Activated T-helper 1 cell treated with Interleukin-2 at 50 U/mL for 16 hours (primary cell): Measurements from ENCODE around the gene LIMCH1.

Experiments used
- DNase-seq: peaks from one replicate; pipeline ENCODE4 v3.0.0-alpha.2; 2020; ENCODE audit warnings: low read depth

LIMCH1 gene

DNA sequence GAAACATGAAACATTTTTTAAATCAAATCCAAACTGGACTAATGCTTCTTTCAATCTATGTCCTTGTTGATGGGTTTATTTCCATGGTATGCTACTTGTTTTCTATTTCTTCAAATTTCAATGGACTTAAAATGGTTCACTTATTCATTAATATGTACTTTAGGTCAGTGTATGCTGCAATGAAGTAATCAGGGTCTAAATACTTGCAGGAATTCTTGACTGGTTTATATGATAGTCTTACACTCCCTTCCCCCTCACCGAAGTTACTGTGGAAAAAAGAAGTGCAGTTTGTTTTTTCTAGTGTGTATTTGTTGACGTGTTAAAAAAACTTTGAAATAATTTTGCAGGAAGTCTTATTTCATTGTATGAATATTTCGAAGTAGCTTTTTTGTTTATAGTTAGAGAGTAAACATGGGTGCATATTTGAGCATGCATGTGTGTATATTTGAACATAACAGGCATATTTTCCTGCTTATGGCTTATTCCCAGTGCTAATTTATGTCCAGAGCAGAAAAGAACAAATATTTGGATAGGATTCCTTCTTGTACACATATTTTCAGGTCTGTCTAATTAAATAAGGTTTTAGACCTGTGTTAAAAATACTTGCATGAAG, 65.0 kb downstream of the LIMCH1 start:
- no peak for DNase-seq

DNA sequence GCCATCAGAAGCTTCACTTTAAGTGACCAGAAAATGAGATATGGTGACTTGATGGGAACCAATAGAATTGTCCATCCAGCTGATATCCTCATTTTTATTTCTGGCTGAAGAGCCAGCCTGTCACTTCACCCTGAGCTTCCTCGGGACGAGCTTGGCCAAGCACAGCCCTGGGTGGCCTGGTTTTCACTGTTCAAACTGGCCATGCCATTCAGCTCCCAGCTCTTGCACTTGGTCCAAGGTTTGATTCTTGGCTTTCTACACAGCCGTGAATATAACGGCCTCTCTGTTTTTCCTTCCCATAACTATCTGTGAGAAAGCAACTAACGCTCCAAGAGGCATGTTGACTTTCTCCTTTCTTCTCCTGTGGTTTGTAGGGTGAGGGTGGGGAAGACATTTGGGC, 71.9 kb downstream of the LIMCH1 start:
- DNase-seq, result no peak

DNA sequence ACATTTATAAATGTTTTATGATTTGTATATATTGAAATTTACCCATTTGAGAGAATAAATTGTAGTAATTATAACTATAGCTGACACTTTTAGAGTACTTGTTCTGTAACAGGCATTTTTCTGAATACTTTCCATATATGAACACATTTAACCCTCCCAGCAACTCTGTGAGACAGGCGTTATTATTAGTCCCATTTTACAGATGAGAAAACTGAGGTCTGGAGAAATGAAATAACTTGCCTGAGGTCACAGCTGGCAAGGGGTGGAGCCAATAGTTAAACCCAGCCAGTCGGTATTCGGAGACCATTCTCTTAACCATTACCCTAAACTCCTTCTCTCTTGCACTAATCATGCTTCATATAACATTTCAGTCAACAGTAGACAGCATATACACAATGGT, 72.5 kb downstream of the LIMCH1 start:
- DNase-seq, result no peak

DNA sequence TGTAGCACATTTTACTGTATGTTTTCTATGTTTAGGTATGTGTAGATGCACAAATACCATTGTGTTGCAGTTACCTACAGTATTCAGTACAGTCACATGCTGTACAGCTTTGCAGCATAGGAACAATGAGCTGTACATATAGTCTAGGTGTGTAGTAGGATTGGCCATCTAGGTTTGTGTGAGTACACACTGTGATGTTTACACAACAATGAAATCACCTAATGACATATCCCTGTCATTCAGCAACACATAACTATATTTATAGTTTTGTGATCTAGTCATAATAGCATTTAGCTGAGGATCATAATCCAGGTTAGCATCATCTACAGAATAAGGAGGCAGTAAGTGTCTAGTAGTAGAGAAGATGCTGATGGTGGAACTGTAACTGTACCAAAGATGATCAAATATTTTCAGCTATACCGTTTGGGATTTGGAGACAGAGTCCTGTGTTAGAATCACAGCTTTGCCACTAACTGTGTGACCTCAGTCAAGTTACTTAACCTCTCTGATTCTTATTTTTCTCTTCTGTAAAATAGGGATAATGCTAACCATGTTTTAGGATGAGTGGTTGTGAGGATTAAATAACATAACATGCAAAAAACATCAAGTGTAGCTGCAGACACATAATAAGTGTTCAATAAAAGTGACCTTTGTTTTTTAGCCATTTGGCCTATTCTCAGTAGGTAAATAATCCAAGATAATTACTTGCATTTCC, 73.3 kb downstream of the LIMCH1 start:
- no peak for DNase-seq

DNA sequence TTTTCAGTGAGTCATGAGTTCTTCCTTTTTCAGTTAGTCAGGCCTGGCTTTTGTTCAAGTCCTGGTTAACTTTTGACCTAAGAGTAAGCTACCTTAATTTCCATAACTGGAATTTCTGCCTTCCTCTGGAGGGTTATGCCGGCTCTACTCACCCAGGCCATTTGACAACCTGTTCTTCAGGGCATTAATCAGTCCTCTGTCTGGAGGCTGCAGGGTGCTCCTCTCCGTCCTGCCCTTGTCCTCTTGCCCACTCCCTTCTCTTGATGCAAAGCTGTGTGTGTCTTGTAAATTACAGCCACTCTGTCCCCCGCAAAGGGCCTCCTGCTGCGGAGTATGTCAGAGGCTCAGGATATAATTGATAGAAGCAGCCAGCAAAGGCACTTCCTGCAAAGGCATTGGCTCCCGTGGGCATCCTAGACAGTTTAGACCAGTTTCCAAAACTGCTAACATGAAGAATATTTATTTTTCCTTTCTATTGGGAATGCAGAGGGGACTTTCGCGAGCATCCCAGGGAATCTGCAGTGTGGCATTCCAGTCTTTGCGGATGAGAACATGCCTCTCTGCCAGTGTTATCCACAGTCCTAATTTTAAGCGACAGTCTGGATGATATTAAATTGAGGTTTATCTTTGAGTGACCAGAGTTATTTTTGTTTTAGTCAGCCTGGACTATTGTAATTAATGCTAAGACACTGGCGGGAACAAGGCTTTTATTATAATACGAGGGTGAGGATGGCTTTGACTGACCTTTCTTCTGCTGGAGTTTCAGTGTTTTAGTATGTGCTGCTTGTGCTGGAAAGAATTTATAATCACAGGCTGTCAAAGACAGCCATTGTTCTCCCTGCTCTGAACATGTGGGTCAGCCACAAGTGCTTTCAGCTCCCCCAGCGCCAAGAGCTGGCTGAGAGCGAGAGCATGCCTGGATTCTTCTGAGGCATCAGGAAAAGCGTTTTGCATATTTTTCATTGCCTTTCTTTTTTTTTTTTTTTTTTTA, 74.2 kb downstream of the LIMCH1 start:
- no peak for DNase-seq

DNA sequence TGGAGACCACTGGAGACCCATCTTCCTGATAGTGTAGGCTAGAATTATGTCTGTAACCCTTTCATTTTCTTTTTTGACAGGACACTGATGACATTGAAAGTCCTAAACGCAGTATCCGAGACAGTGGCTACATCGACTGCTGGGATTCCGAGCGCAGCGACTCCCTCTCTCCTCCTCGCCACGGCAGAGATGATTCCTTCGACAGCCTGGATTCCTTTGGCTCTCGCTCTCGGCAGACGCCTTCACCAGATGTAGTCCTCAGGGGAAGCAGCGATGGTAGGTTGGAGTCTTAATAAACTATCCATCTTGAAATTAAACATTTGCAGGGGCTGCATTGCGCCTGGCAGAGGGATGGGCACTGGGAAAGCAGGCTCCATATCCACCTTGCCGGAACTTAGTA, 75.4 kb downstream of the LIMCH1 start:
- no peak for DNase-seq

DNA sequence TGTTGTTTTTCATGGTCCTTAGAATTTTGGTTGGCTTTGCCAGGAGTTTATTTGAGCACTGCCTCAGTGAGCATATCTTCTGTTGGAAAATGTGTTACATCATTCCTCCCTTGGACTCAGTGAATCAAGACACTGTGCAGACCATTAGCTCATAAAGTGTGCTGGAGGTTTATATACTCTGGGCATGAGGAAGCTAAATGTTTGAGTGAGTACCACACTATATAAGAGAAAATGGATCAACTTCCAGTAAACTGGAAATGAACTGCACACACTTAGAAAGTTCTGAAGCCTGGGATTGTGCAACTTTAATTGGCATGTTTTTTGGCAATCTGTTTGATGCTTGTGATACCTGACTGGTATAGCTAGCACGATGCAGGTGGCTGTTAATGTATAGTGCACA, 75.9 kb downstream of the LIMCH1 start:
- no peak for DNase-seq

DNA sequence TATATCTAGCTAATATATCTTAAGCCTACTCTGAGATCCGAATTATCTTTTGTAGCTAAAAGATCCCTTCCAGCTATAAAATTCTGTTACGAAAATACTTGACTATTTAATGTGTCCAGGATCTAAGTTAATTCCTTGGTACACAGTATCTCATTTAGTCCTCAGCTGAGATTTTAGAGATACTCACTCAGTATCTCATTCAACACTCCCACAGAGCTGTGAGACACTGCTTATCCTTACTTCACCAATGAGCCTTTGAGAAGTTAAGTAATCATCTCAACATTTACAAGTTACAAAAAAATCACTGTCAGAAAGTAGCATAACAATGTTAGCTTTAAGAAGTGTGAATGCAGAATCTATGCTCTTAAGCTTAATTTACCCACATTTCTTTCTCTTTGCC, 76.6 kb downstream of the LIMCH1 start:
- DNase-seq, result no peak

DNA sequence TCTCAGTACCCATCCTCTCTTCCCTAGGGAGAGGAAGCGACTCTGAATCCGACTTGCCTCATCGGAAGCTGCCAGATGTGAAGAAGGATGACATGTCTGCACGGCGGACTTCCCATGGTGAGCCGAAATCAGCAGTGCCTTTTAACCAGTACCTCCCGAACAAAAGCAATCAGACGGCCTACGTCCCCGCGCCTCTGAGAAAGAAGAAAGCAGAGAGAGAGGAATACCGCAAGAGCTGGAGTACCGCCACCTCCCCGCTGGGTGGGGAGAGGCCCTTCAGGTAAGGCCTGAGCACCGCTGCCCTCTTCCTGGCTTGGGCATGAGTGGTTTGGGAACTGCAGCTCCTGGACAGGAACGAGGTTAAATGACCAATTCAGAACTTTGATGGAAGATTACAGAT, 81.2 kb downstream of the LIMCH1 start:
- no peak for DNase-seq

DNA sequence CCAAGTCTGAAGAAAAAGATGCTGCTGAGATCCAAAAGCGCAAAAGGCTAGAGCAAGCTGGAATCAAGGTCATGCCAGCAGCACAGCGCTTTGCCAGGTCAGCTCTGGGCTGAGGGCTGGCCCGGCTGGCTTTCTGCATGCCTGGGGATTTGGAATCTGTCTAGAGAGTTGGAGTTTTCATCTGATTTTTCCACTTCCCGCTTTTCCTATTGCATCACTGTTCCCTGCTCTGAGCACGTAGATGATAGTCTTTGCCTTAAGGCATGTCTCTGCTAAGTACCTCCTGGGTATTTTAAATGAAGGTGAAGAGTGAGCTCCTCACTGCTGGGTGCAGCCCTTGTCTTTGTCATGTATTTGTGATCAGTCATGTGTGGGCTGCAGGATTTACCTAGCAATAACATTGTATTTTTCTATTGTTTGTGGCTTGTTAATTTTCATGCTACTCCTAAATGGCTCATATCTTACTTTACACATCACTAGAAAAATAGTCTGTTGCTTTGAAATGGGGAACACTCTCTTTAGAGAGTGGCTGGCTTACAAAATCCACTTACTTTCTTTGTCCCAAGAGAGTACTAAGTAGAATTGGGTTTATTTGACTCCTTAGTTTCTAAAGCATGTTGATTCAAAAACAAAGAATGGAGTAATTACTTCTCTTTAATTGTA, 82.8 kb downstream of the LIMCH1 start:
- no peak for DNase-seq

DNA sequence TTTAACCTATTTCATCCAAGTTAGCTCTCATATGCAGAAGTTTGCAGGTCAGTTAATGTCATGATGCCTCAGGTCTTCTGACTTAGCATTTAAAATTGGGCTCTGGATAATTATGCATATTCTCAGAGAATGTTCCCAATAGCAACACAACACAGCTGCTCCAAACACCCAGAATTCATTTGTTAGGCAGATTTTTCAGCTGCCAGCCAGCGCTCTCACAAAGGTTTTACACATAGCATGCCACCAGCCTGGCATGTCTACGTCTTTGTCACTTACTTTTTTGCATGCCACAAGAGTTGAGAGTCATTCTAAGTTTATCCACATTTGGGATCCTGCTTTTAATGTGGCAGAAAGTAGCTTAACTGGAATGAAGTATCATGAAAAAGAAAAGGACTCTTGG, 84.8 kb downstream of the LIMCH1 start:
- no peak for DNase-seq

DNA sequence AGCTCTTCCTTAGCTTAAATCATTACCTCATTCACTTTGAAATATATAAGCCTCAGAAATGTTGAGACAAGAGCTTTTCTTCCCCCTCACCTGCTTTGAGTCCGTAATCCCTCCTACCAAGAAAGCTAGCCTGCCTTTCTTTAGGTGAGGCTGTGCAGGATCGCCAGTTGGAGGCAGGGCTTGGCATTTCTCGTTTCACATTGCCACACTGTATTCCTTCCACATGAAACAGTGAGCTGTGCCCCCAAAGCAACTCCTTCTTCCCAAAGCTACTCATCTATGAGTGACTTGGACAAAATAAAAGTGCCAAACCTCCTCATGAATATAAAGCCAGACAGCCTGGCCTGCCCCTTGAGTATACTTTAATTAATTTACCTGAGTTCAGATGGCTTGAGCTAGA, 86.8 kb downstream of the LIMCH1 start:
- no peak for DNase-seq

DNA sequence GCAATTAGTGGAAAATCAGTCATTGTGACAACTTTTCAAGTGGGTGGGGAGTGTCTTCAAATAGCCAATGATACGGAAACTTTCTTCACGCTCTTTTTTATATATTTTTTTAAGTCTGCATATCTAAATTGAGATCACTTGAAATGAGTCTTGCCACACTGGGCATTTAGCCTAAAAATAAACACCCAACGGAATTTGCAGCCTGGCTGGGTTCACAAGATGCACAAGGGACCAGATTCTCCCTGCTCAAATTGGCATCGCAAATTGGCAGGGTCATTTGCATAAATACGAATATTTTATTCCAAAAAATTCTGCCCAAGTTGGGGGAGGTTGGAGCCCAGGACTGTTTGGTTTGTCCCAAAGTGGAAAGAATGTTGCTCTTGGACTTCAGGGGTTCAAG, 87.6 kb downstream of the LIMCH1 start:
- no peak for DNase-seq

DNA sequence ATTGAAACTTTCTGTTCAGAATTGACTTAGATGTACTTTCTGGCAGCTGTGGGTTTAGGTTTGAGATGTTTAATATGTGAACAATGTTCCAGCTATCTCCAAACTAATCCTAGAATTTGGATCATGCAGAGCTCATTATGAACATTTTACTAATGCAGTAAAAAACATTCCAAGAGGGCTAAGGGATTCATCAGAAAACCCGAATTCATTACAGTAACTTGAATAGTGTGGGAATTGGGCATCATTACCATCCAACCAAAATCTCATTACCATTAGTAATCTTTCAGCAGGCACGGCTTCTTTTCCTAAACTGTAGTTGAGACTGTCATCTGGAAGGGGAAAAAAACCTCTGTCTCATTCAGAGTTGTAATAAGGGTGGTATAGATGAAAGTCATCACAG, 91.0 kb downstream of the LIMCH1 start:
- DNase-seq, result no peak

DNA sequence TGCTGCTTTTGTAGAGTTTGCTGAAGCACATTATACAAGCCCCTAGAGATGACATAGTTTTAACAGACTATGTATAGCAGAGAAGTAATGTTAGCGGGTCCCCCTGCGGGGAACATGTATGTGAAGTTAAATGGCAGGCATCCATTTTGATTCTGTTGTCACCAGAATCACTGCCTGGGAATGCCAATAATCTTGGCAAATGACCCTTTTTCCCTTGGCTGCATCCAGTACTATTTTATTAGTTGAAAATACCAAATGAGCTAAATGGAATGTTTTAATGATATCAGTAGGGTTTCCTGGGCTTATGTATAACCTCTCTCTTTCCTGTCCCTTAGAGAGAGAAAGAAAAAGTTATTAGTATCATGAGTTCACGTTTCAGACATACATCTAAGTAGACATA, 93.6 kb downstream of the LIMCH1 start:
- DNase-seq, result no peak

DNA sequence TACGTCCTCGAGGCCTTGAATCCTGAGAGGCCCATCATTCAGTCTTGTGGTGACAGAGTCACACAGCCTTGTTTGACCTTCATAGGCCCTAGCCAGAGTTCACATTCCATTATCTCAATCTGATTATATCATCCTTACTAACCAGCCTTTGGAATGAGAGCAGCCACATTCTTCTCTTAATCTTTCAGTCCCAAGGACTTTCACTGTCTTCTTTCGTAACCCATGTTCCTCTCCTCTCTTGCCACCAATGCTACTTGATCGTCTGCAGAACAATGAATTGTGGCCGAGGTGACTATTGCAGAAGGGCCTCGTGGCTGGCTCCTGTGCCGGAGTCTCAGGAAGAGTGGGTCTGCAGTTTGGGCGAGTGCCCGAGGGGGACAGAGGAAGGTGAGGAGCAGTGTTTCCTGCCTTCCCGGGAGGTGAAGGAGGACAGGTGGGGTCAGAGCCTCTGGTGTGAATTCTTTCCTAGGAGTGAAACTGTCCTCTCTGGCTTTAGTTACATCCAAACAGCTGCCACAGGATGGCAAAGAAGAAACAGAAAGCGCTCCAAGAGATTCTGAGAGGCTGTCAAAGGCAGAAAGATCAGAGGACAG, 94.6 kb downstream of the LIMCH1 start:
- no peak for DNase-seq

DNA sequence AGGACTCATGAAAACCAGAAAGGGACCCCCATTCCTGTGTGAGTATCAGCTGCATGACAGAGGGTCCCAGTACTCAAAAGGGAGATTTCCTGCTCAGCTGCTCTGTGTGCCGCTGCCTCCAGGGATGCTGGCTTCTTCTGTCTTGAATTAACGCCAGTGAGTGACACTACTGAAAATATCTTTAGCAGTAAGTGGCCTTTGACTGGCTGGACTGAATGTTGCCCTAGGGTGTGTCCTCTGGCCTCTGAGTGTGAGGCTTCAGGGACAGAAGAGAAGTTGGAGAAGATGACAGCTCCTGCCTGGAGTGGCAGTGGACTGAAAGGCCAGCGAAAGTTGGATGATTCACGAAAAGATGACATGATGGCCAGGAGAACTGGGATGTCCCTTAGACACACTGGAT, 95.4 kb downstream of the LIMCH1 start:
- DNase-seq, result no peak

DNA sequence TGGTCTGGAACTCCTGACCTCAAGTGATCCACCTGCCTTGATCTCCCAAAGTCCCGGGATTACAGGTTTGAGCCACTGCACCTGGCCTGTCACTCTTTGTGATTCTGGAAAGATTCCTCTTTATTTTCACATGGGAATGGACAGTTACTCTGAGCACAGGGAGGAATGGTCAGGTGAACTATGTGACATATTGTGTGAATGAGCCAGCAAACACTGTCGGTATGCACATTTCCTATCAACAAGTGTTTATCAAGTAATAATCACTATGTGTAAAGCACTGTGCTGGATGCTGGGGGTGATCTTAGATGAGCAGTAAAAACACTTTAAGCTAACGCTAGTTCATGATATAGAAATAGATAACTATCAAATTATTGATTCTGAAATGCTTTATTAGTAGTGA, 97.5 kb downstream of the LIMCH1 start:
- DNase-seq, result no peak

DNA sequence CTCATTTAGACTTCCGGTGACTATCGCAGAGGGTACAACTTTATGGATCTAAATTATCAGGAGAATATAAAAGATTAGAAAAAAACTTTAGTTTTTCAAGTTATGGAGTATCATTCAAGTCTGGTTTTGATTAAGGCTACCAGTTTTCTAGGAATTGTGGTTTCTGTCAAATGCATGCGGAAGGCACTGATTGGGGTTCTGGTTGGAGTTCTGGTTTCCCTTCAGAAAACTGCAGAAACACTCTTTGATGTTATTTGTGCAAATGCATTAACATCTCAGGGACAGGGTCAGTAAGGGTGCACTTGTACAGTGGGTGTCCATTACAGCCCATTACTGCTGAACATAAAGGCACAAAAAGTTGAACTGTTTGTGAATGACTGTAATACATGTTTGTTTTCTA, 100.2 kb downstream of the LIMCH1 start:
- DNase-seq, result no peak

DNA sequence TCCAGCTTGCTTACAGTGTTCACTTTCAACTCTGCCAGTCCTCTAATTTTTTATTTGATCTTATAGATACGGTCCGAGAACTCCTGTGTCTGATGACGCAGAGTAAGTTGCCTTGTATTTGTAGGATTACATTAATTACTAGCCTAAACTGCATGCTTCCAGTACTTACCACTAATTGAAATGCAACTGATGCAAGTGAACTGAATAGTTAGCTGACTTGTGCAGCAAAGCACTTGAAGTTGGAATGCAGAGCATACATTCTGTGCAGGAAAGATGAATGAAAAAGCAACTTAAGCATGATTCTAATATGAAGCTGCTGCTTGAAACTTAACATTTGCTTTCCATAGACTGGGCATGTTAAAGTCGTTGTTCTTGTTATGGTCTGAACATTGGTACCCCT, 100.9 kb downstream of the LIMCH1 start:
- no peak for DNase-seq

DNA sequence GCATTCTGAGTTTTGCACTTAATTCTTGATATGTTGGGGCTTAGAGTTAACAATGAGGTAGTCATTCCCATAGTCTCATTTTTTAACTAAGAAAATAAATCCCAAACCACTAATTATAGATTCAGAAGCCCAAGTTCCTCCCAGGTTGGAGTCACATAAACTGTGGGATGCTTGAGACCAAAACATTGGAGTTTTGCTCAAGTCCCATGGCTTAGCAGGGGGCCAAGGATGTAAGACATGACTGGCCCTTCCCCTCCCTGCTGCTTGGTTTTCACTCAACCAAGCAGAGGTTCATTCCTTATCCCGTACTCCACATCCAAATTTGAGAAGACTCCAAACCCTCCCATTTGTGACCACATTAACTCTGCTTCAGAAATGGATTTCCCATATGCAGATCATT, 101.3 kb downstream of the LIMCH1 start:
- no peak for DNase-seq

DNA sequence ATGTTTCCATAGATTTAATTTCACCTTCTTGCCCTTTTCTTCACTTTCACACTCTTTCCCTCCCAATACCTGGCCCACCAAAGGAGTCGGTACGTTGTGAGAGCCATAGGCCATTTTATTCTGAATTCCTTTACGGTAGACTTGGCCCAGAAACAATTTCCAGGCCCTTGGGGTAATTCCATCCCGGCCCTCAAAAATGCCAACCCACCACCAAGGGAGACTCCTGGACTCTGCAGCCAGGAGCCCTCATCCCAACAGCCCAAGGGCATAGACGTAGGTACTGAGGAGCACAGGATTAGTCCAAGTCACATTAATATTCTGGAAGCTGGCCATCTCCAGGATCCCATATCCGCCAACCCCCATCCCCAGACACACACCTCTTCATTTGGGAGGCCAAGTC, 102.9 kb downstream of the LIMCH1 start:
- DNase-seq, result no peak
